Neural cell (in vitro differentiated cells): Measurements from ENCODE around the gene TDRKH. TPM values are rescaled to one million over a fixed set of nuclear protein-coding genes. Genes with fewer than 3 reads are reported as not detected.

Experiments used
- H2AFZ ChIP-seq: fragments of 200-600, 300-800 bp; sonication (generic), shearing (Covaris generic); 2 replicates; pipeline ENCODE4 v1.6.0; 2014; ENCODE audit warnings: low read depth, mild to moderate bottlenecking, antibody characterized with exemption, low read length, moderate library complexity
- H3F3A ChIP-seq: fragments of 200-600 bp; shearing (Covaris generic); 2 replicates; pipeline ENCODE4 v1.6.1; 2016; ENCODE audit warnings: mild to moderate bottlenecking, moderate library complexity, mixed read lengths, antibody characterized with exemption, low read length; ENCODE audit not compliant: insufficient read depth, poor library complexity, severe bottlenecking
- H3K27ac ChIP-seq: fragments of 200-600, 300-800 bp; sonication (generic), shearing (Covaris generic); 2 replicates; pipeline ENCODE4 v1.5.1; 2014; ENCODE audit warnings: mild to moderate bottlenecking, low read length, moderate library complexity
- H3K27me3 ChIP-seq: fragments of 300-800, 200-600 bp; sonication (generic), shearing (Covaris generic); 2 replicates; pipeline ENCODE4 v1.6.0; 2014; ENCODE audit warnings: mild to moderate bottlenecking, low read depth, low read length, moderate library complexity; ENCODE audit not compliant: insufficient read depth
- H3K36me3 ChIP-seq: fragments of 300-800, 200-600 bp; sonication (generic), shearing (Covaris generic); 2 replicates; pipeline ENCODE4 v1.5.1; 2014; ENCODE audit warnings: mild to moderate bottlenecking, antibody characterized with exemption, low read length, moderate library complexity; ENCODE audit not compliant: insufficient read depth
- H3K4me2 ChIP-seq: fragments of 300-800, 200-600 bp; sonication (generic), shearing (Covaris generic); 2 replicates; pipeline ENCODE4 v1.6.0; 2014; ENCODE audit warnings: mild to moderate bottlenecking, low read length
- H3K4me3 ChIP-seq: fragments of 300-800, 200-600 bp; sonication (generic), shearing (Covaris generic); 2 replicates; pipeline ENCODE4 v1.5.1; 2014; ENCODE audit warnings: mild to moderate bottlenecking, low read length, moderate library complexity
- H3K79me2 ChIP-seq: fragments of 200-600 bp; shearing (Covaris generic); replicated peaks from 2 replicates; pipeline ENCODE4 v1.6.0; 2014; ENCODE audit warnings: mild to moderate bottlenecking, low read length, moderate library complexity; ENCODE audit not compliant: insufficient read depth
- H3K9ac ChIP-seq: fragments of 300-800, 200-600 bp; sonication (generic), shearing (Covaris generic); 2 replicates; pipeline ENCODE4 v1.6.1; 2016; ENCODE audit warnings: mild to moderate bottlenecking, low read length, mixed read lengths
- H3K9me2 ChIP-seq: fragments of 200-600 bp; shearing (Covaris generic); 2 replicates; pipeline ENCODE4 v1.6.1; 2016; ENCODE audit warnings: mild to moderate bottlenecking, low read length, mixed read lengths; ENCODE audit not compliant: insufficient read depth
- H3K9me3 ChIP-seq: fragments of 200-600, 300-800 bp; sonication (generic), shearing (Covaris generic); 2 replicates; pipeline ENCODE4 v1.6.1; 2016; ENCODE audit warnings: mild to moderate bottlenecking, mixed run types, low read length, moderate library complexity, mixed read lengths
- H4K20me1 ChIP-seq: fragments of 200-600 bp; shearing (Covaris generic); 2 replicates; pipeline ENCODE4 v1.6.1; 2016; ENCODE audit warnings: mild to moderate bottlenecking, mixed run types; ENCODE audit not compliant: insufficient read depth
- CTCF ChIP-seq: fragments of 450-650 bp; IDR thresholded peaks from 2 replicates; pipeline ENCODE4 v1.5.1; 2014; ENCODE audit warnings: antibody characterized with exemption, mild to moderate bottlenecking, moderate library complexity; ENCODE audit not compliant: poor library complexity, severe bottlenecking
- EP300 ChIP-seq: fragments of 450-650 bp; conservative IDR thresholded peaks from 2 replicates; pipeline ENCODE4 v1.6.1; 2014; ENCODE audit warnings: antibody characterized with exemption, mild to moderate bottlenecking, moderate library complexity; ENCODE audit not compliant: poor library complexity, severe bottlenecking
- EZH2 ChIP-seq: fragments of 200-600, 300-800 bp; shearing (Covaris generic), sonication (generic); IDR thresholded peaks from 2 replicates; pipeline ENCODE4 v1.6.1; 2014; ENCODE audit warnings: antibody characterized with exemption, low read length, borderline replicate concordance, mild to moderate bottlenecking; ENCODE audit not compliant: insufficient read depth, poor library complexity, severe bottlenecking
- MXI1 ChIP-seq: fragments of 450-650 bp; conservative IDR thresholded peaks from 2 replicates; pipeline ENCODE4 v1.6.1; 2014; ENCODE audit warnings: antibody characterized with exemption, mild to moderate bottlenecking; ENCODE audit not compliant: poor library complexity, severe bottlenecking
- POLR2AphosphoS5 ChIP-seq: IDR thresholded peaks from 2 replicates; pipeline ENCODE4 v1.6.1; 2012
- RAD21 ChIP-seq: fragments of 450-650 bp; conservative IDR thresholded peaks from 2 replicates; pipeline ENCODE4 v1.6.1; 2014; ENCODE audit warnings: antibody characterized with exemption, mild to moderate bottlenecking, moderate library complexity
- REST ChIP-seq: IDR thresholded peaks from 2 replicates; pipeline ENCODE4 v1.6.1; 2012; ENCODE audit warnings: borderline replicate concordance
- SMC3 ChIP-seq: fragments of 450-650 bp; conservative IDR thresholded peaks from 2 replicates; pipeline ENCODE4 v1.6.1; 2014; ENCODE audit warnings: antibody characterized with exemption, mild to moderate bottlenecking, moderate library complexity; ENCODE audit not compliant: poor library complexity
- TAF1 ChIP-seq: IDR thresholded peaks from 2 replicates; pipeline ENCODE4 v1.6.1; 2012; ENCODE audit warnings: low read depth
- polyA plus RNA-seq: library from polyadenylated mRNA; depleted of rRNA; stranded (reverse); fragments of >200 nt; gene quantifications from 2 replicates; pipeline ENCODE4 v1.2.3, GENCODE V29; 2014

The TDRKH gene
- polyA plus RNA-seq, 1 donor from 2014 or later = 19.5 TPM

- TF ChIP-seq EZH2 = no peak
Measured at GRCh38 chr1:151759241-151759640, 31.1 kb downstream of the TDRKH start (continued).

- Histone ChIP-seq H3K9me3 (no peaks in the 10 kb centered on the region), H3K27me3 (no peaks in the 10 kb centered on the region), H2AFZ (no peak overlapping the region), H3F3A (no peaks in the 10 kb centered on the region), H4K20me1 (no peaks in the 10 kb centered on the region), H3K27ac (no peak overlapping the region), H3K9ac (no peak overlapping the region), H3K36me3 (peaks cover 2% of the 10 kb centered on the region), H3K79me2 (no peaks in the 10 kb centered on the region), H3K4me2 (no peak overlapping the region), H3K4me3 (no peak overlapping the region), H3K9me2 (no peaks in the 10 kb centered on the region)
- TF ChIP-seq MXI1 (no peak), POLR2AphosphoS5 (no peak), REST (no peak), SMC3 (no peak), TAF1 (no peak), EP300 (no peak), CTCF (no peak), EZH2 (no peak), RAD21 (no peak)
Measured at GRCh38 chr1:151756291-151756690, 34.0 kb downstream of the TDRKH start.

- Histone ChIP-seq H3K9ac (no peak overlapping the region), H3K4me2 (no peak overlapping the region), H3F3A (no peaks in the 10 kb centered on the region), H3K79me2 (no peaks in the 10 kb centered on the region), H3K4me3 (no peak overlapping the region), H3K36me3 (no peaks in the 10 kb centered on the region), H2AFZ (no peak overlapping the region), H3K9me3 (peaks cover 6% of the 10 kb centered on the region), H3K27me3 (no peaks in the 10 kb centered on the region), H3K27ac (no peak overlapping the region), H3K9me2 (no peaks in the 10 kb centered on the region), H4K20me1 (no peaks in the 10 kb centered on the region)
- no peak for TF ChIP-seq POLR2AphosphoS5
- no peak for TF ChIP-seq SMC3
Measured at GRCh38 chr1:151741516-151741915, 48.8 kb downstream of the TDRKH start.
